Trophoblast cell (in vitro differentiated cells and primary cell): ENCODE data around the gene SMOC1.

ENCODE experiments used
- DNase-seq, 2 donors: peaks; one replicate each; pipeline ENCODE4 v3.0.0-alpha.2; 2016
- H2AFZ ChIP-seq: 2 replicates; pipeline ENCODE4 v1.6.1; 2013; ENCODE audit warnings: low read length, moderate library complexity, mild to moderate bottlenecking; ENCODE audit not compliant: insufficient read depth, poor library complexity
- H2AK5ac ChIP-seq: 2 replicates; pipeline ENCODE4 v1.6.1; 2013; ENCODE audit warnings: mild to moderate bottlenecking, low read length
- H2BK120ac ChIP-seq: 2 replicates; pipeline ENCODE4 v1.6.1; 2013; ENCODE audit warnings: low read length, mild to moderate bottlenecking, moderate library complexity; ENCODE audit not compliant: insufficient read depth, poor library complexity
- H2BK12ac ChIP-seq: 2 replicates; pipeline ENCODE4 v1.6.1; 2013; ENCODE audit warnings: mild to moderate bottlenecking, low read length, moderate library complexity
- H2BK5ac ChIP-seq: 2 replicates; pipeline ENCODE4 v1.6.1; 2013; ENCODE audit warnings: low read length, low read depth, moderate library complexity, mild to moderate bottlenecking; ENCODE audit not compliant: poor library complexity
- H3K14ac ChIP-seq: 2 replicates; pipeline ENCODE4 v1.6.1; 2013; ENCODE audit warnings: mild to moderate bottlenecking, low read length
- H3K18ac ChIP-seq: 2 replicates; pipeline ENCODE4 v1.6.1; 2013; ENCODE audit warnings: mild to moderate bottlenecking, low read length
- H3K23ac ChIP-seq: 2 replicates; pipeline ENCODE4 v1.6.1; 2013; ENCODE audit warnings: low read length
- H3K27ac ChIP-seq: 2 replicates; pipeline ENCODE4 v1.5.1; 2013; ENCODE audit warnings: low read depth, mild to moderate bottlenecking, inconsistent platforms, low read length, moderate library complexity
- H3K27me3 ChIP-seq: 2 replicates; pipeline ENCODE4 v1.6.1; 2013; ENCODE audit warnings: inconsistent platforms, mild to moderate bottlenecking, low read length, moderate library complexity; ENCODE audit not compliant: insufficient read depth
- H3K36me3 ChIP-seq, 2 experiments: 1 replicate in 1 of 2; 2 replicates in 1 of 2; pipeline ENCODE4 v1.6.1; 2013; ENCODE audit warnings: low read length in 2 of 2, mild to moderate bottlenecking in 2 of 2, moderate library complexity in 1 of 2; ENCODE audit not compliant: insufficient read depth in 2 of 2, control insufficient read depth in 1 of 2
- H3K4ac ChIP-seq: 2 replicates; pipeline ENCODE4 v1.6.1; 2013; ENCODE audit warnings: low read depth, mild to moderate bottlenecking, low read length, moderate library complexity
- H3K4me1 ChIP-seq, 2 experiments: 1 replicate in 1 of 2; 2 replicates in 1 of 2; pipeline ENCODE4 v1.6.1; 2013; ENCODE audit warnings: low read length in 2 of 2, mild to moderate bottlenecking in 2 of 2, moderate library complexity in 1 of 2; ENCODE audit not compliant: insufficient read depth in 2 of 2, control insufficient read depth in 1 of 2
- H3K4me2 ChIP-seq: 2 replicates; pipeline ENCODE4 v1.6.1; 2013; ENCODE audit warnings: inconsistent platforms, mild to moderate bottlenecking, low read length, moderate library complexity
- H3K4me3 ChIP-seq: 2 replicates; pipeline ENCODE4 v1.5.1; 2013; ENCODE audit warnings: mild to moderate bottlenecking, low read depth, low read length, inconsistent platforms
- H3K79me1 ChIP-seq: one replicate; pipeline ENCODE4 v1.6.1; 2013; ENCODE audit warnings: low read length
- H3K79me2 ChIP-seq: 2 replicates; pipeline ENCODE4 v1.6.1; 2013; ENCODE audit warnings: low read length, mild to moderate bottlenecking; ENCODE audit not compliant: control insufficient read depth, insufficient read depth, poor library complexity
- H3K9ac ChIP-seq: 2 replicates; pipeline ENCODE4 v1.6.1; 2013; ENCODE audit warnings: mild to moderate bottlenecking, low read length
- H3K9me3 ChIP-seq: 2 replicates; pipeline ENCODE4 v1.6.1; 2013; ENCODE audit warnings: low read depth, mild to moderate bottlenecking, control low read depth, inconsistent platforms, low read length; ENCODE audit not compliant: insufficient read depth
- H4K12ac ChIP-seq: 2 replicates; pipeline ENCODE4 v1.6.1; 2013; ENCODE audit warnings: low read depth, mild to moderate bottlenecking, low read length, moderate library complexity
- H4K8ac ChIP-seq: 2 replicates; pipeline ENCODE4 v1.6.1; 2013; ENCODE audit warnings: low read depth, mild to moderate bottlenecking, low read length, moderate library complexity
- H4K91ac ChIP-seq: one replicate; pipeline ENCODE4 v1.6.1; 2013; ENCODE audit warnings: low read depth, mild to moderate bottlenecking, low read length, moderate library complexity
- WGBS: extraction: QIAGEN DNeasy Blood & Tissue Kit; methylation state at CpG from one replicate; pipeline ENCODE4 v1.1.7; 2013; ENCODE audit warnings: missing lambda C conversion rate; ENCODE audit not compliant: insufficient read length, insufficient coverage; ENCODE audit errors: extremely low coverage; 5-methylcytosine and 5-hydroxymethylcytosine counted together

Gene SMOC1

GRCh38 chr14:69895109-69895508, 15.9 kb downstream of the SMOC1 start:
- no peaks in the 10 kb centered on the region for H3K36me3 ChIP-seq
- no peak overlapping the region for H2BK12ac ChIP-seq
- no peak overlapping the region for H2AK5ac ChIP-seq
- no peak overlapping the region for H3K9ac ChIP-seq
- H3K14ac ChIP-seq, result no peak overlapping the region
- H3K4me3 ChIP-seq, result no peak overlapping the region
- H3K79me2 ChIP-seq, result no peaks in the 10 kb centered on the region
- no peak overlapping the region for H3K23ac ChIP-seq
- no peak overlapping the region for H4K8ac ChIP-seq
- H3K4me1 ChIP-seq, result no peaks in the 10 kb centered on the region
- no peak overlapping the region for H4K91ac ChIP-seq
- DNase-seq, result no peak
- H2BK5ac ChIP-seq, result no peak overlapping the region
- no peaks in the 10 kb centered on the region for H3K27me3 ChIP-seq
- H3K4ac ChIP-seq, result no peak overlapping the region
- no peak overlapping the region for H3K18ac ChIP-seq
- no CpG with 5 or more reads among the region's 5 CpGs for WGBS
- H3K4me2 ChIP-seq, result no peak overlapping the region
- H2AFZ ChIP-seq, result no peak overlapping the region
- no peaks in the 10 kb centered on the region for H3K79me1 ChIP-seq
- H3K9me3 ChIP-seq, result no peaks in the 10 kb centered on the region
- H4K12ac ChIP-seq, result no peak overlapping the region
- H2BK120ac ChIP-seq, result no peak overlapping the region
- no peak overlapping the region for H3K27ac ChIP-seq

- no peak overlapping the region for H3K4ac ChIP-seq
- no peak overlapping the region for H4K12ac ChIP-seq
- no peaks in the 10 kb centered on the region for H3K27me3 ChIP-seq
- no peak overlapping the region for H3K14ac ChIP-seq
- WGBS, result no CpG with 5 or more reads among the region's 2 CpGs
- H4K91ac ChIP-seq, result no peak overlapping the region
- no peak overlapping the region for H3K23ac ChIP-seq
- H3K79me2 ChIP-seq, result no peaks in the 10 kb centered on the region
- no peak overlapping the region for H3K4me2 ChIP-seq
- H3K4me3 ChIP-seq, result no peak overlapping the region
- H2BK12ac ChIP-seq, result no peak overlapping the region
- H2AFZ ChIP-seq, result no peak overlapping the region
- no peak overlapping the region for H2BK120ac ChIP-seq
- H3K18ac ChIP-seq, result no peak overlapping the region
- H3K27ac ChIP-seq, result no peak overlapping the region
- H3K9ac ChIP-seq, result no peak overlapping the region
- no peaks in the 10 kb centered on the region for H3K79me1 ChIP-seq
- no peak overlapping the region for H2AK5ac ChIP-seq
- H3K36me3 ChIP-seq, result no peaks in the 10 kb centered on the region
- H4K8ac ChIP-seq, result no peak overlapping the region
- H3K9me3 ChIP-seq, result no peaks in the 10 kb centered on the region
- DNase-seq, result no peak
- no peaks in the 10 kb centered on the region for H3K4me1 ChIP-seq
- no peak overlapping the region for H2BK5ac ChIP-seq
Observed at GRCh38 chr14:69896080-69896479, 16.9 kb downstream of the SMOC1 start.

- Histone ChIP-seq H3K23ac (no peak overlapping the region), H3K36me3 (no peaks in the 10 kb centered on the region), H3K18ac (no peak overlapping the region), H2BK12ac (no peak overlapping the region), H3K9ac (no peak overlapping the region), H3K14ac (no peak overlapping the region), H4K12ac (no peak overlapping the region), H3K4me2 (no peak overlapping the region), H2BK5ac (no peak overlapping the region), H2AFZ (no peak overlapping the region), H4K8ac (no peak overlapping the region), H3K27me3 (no peaks in the 10 kb centered on the region), H2BK120ac (no peak overlapping the region), H3K79me2 (no peaks in the 10 kb centered on the region), H4K91ac (no peak overlapping the region), H3K4ac (no peak overlapping the region), H3K4me3 (no peak overlapping the region), H3K4me1 (no peaks in the 10 kb centered on the region), H3K79me1 (no peaks in the 10 kb centered on the region), H3K27ac (no peak overlapping the region), H2AK5ac (no peak overlapping the region), H3K9me3 (no peaks in the 10 kb centered on the region)
- no peak for DNase-seq
- WGBS, result no CpG with 5 or more reads among the region's 2 CpGs
Observed at GRCh38 chr14:69896972-69897371, 17.8 kb downstream of the SMOC1 start.

GRCh38 chr14:69900603-69901002, 21.4 kb downstream of the SMOC1 start:
- H3K79me1 ChIP-seq, result no peaks in the 10 kb centered on the region
- H3K9ac ChIP-seq, result no peak overlapping the region
- DNase-seq, result no peak
- no peak overlapping the region for H3K14ac ChIP-seq
- no peak overlapping the region for H2AK5ac ChIP-seq
- no peak overlapping the region for H2AFZ ChIP-seq
- H3K23ac ChIP-seq, result no peak overlapping the region
- no peaks in the 10 kb centered on the region for H3K4me1 ChIP-seq
- H3K4me2 ChIP-seq, result no peak overlapping the region
- H3K27ac ChIP-seq, result no peak overlapping the region
- H3K18ac ChIP-seq, result no peak overlapping the region
- no peaks in the 10 kb centered on the region for H3K79me2 ChIP-seq
- H3K4me3 ChIP-seq, result no peak overlapping the region
- no peak overlapping the region for H4K8ac ChIP-seq
- H3K36me3 ChIP-seq, result no peaks in the 10 kb centered on the region
- no peak overlapping the region for H3K4ac ChIP-seq
- H3K27me3 ChIP-seq, result no peaks in the 10 kb centered on the region
- no peak overlapping the region for H2BK12ac ChIP-seq
- WGBS, result no CpG with 5 or more reads among the region's 1 CpG
- H4K91ac ChIP-seq, result no peak overlapping the region
- H2BK120ac ChIP-seq, result no peak overlapping the region
- H3K9me3 ChIP-seq, result peaks cover 4% of the 10 kb centered on the region
- no peak overlapping the region for H4K12ac ChIP-seq
- H2BK5ac ChIP-seq, result no peak overlapping the region
